ENCODE results near the gene CDK14. TPM values are rescaled to one million over a fixed set of nuclear protein-coding genes. Genes with fewer than 3 reads are reported as not detected.

Gene CDK14
- total RNA-seq, 2 experiments from 2014 or later: 0.05 to 0.27 TPM

DNA sequence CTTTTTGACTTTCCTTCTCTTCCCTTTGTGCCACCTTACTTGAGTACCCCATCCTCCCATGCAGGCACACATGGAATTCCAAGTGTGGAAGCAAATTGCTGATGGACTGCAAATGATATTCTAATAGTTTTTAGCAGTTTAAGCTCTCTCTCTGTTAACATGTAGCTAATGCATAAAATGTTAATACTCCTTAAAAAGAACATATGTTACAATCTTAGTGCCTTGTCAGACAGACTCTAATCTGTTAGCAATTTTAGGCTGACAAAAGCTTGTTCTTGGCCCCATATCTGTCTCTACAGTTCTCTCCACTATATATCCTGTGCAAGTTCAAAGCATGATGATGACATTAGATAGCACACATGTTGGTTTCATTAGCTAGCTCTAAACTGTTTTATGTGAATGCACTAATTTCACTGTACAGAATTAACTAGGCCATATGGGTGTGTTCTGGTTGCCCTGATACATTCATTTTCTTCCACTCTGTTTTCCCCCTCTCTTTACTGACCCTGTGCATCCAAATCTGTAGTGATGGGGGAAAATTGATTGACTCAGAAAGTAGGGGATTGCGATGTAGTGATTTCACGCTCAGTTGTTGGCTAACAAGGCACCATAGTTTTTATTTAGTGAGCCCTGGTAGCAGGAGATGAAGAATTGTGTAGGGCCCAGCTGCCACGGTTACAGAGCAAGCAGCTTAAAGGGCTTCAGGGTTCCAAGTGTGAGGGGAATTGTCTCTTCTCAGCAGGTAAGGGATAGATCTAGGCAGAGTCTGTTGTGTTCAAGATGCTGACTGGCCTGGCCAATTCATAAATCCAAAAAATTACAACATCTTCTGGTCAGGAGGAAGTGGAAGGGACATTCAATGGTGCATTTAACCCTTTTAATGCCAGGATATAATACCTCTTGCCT lies 553.5 kb downstream of the CDK14 start:
- intact Hi-C loops (cut with micrococcal nuclease): no loop called here
- TF ChIP-seq CTCF (IDR thresholded peaks at IDR 0.05): no peak
- H3K27me3 Mint-ChIP-seq: peaks cover 1% of the 10 kb centered on the region
- H3K36me3 Mint-ChIP-seq (ENCODE audit: low read depth): no peaks in the 10 kb centered on the region
- no peak for ATAC-seq
- no peak for DNase-seq
- no peak overlapping the region for H3K27ac Mint-ChIP-seq
- CTCF ChIA-PET: no interaction called here
- H3K4me3 Mint-ChIP-seq: no peak overlapping the region
- no peaks in the 10 kb centered on the region for H3K9me3 Mint-ChIP-seq
- POLR2A ChIA-PET: no interaction called here
- H3K4me1 Mint-ChIP-seq (ENCODE audit: low read depth): no peaks in the 10 kb centered on the region

- CTCF ChIA-PET: no interaction called here
- POLR2A ChIA-PET: no interaction called here
- peaks cover 1% of the 10 kb centered on the region for H3K27me3 Mint-ChIP-seq
Observed at GRCh38 chr7:91151916-91152315, 555.8 kb downstream of the CDK14 start.

DNA sequence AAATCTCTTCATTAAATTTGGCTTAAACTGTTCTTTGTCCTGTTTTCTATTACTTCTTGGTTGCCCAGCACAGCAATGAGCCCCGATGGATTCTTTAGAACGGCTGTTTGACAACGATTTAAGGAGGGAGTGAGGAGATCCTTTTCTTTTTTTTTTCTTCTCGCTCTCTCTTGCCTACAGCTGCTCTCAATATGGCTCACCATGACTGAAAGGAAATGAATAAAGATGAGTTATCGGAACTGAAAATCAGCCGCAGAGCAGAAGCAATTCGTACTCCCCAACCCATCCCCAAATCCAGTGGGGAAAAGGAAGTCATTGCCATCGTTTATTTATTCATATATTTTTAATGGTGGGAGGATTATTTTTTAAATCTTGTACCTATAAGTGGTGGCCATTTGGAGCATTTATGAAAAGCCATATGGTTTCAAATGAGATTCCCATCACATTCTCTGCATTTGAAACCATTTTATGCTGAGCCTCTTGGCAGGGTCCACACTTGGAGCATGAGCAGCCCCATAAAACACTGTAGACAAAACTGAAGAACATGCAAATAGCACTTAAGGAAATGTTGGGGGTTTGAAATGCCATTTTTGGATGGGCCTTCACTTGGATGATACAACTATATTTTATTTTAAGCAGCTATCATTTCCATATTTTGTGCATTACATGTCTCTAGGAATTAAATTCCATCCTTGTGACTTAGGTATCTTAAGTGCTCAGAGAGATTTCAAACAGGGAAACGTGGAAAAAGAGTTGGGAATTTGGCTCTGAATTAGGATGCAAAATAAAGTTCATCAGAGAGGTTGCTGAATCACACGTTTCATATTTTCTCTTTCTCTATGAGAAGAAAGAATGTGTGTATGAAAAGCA lies 560.4 kb downstream of the CDK14 start:
- POLR2A ChIA-PET: no interaction called here
- TF ChIP-seq CTCF (IDR thresholded peaks at IDR 0.05): no peak
- ATAC-seq: no peak
- no peak for DNase-seq
- H3K9me3 Mint-ChIP-seq: no peaks in the 10 kb centered on the region
- H3K4me3 Mint-ChIP-seq: no peak overlapping the region
- CTCF ChIA-PET: no interaction called here
- no peaks in the 10 kb centered on the region for H3K4me1 Mint-ChIP-seq (ENCODE audit: low read depth)
- peaks cover 1% of the 10 kb centered on the region for H3K27me3 Mint-ChIP-seq
- no peaks in the 10 kb centered on the region for H3K36me3 Mint-ChIP-seq (ENCODE audit: low read depth)
- no peak overlapping the region for H3K27ac Mint-ChIP-seq
- intact Hi-C loops (cut with micrococcal nuclease): no loop called here

More at GRCh38 chr7:91151916-91152315, 555.8 kb downstream of the CDK14 start:
- intact Hi-C loops (cut with micrococcal nuclease): no loop called here
- no peak overlapping the region for H3K27ac Mint-ChIP-seq
- no peak overlapping the region for H3K4me3 Mint-ChIP-seq
- TF ChIP-seq CTCF (IDR thresholded peaks at IDR 0.05): no peak
- DNase-seq (no peak), ATAC-seq (no peak)
- H3K9me3 Mint-ChIP-seq: no peaks in the 10 kb centered on the region
- H3K36me3 Mint-ChIP-seq (ENCODE audit: low read depth): no peaks in the 10 kb centered on the region
- no peaks in the 10 kb centered on the region for H3K4me1 Mint-ChIP-seq (ENCODE audit: low read depth)

GRCh38 chr7:91157579-91158320 lies 561.6 kb downstream of the CDK14 start:
- Mint-ChIP-seq H3K9me3 (no peaks in the 10 kb centered on the region), H3K27ac (no peak overlapping the region)

More at GRCh38 chr7:91157579-91158320, 561.6 kb downstream of the CDK14 start:
- Mint-ChIP-seq H3K36me3 (ENCODE audit: low read depth) (no peaks in the 10 kb centered on the region), H3K27me3 (peaks cover 1% of the 10 kb centered on the region), H3K4me1 (ENCODE audit: low read depth) (no peaks in the 10 kb centered on the region), H3K4me3 (no peak overlapping the region)
- TF ChIP-seq CTCF (IDR thresholded peaks at IDR 0.05): no peak
- ChIA-PET CTCF (no interaction called here), POLR2A (interaction anchor here (0.6 kb wide), 1 partner anchor 38 kb away, joined by 3 read pairs; no protein-coding TSS in a partner anchor)
- intact Hi-C loops (cut with micrococcal nuclease): no loop called here
- ATAC-seq: no peak
- no peak for DNase-seq
